GM12878 (cell line): ENCODE measurements around the gene TNKS1BP1. TPM values are rescaled to one million over a fixed set of nuclear protein-coding genes. Genes with fewer than 3 reads are reported as not detected.

Experiments used
- ATAC-seq: fragments of 200-7000 bp; cut with Tn5 transposase; 3 replicates; pipeline ENCODE4 v1.9.1; 2020; ENCODE audit warnings: mild to moderate bottlenecking, moderate library complexity
- BruUV-seq: library from RNA; stranded (reverse); fragments of 400-500 nt; replicated peaks from 2 replicates; lab custom pipeline; 2021; lab: Mats Ljungman, UMichigan
- CTCF ChIA-PET: fragments of 300-600 bp; sonication (Branson Sonifier 250); formaldehyde crosslinking; extraction: SDS; loops from one replicate; lab custom pipeline; 2021; ENCODE audit warnings: inconsistent platforms; lab: Yijun Ruan, JAX
- POLR2A ChIA-PET: fragments of 350-600 bp; formaldehyde crosslinking; extraction: SDS; loops from one replicate; lab custom pipeline; 2021; ENCODE audit warnings: inconsistent platforms; lab: Charles Lee
- RAD21 ChIA-PET: fragments of 300-600 bp; sonication (Branson Sonifier 250); formaldehyde crosslinking; loops from one replicate; lab custom pipeline; 2023; ENCODE audit warnings: antibody characterized with exemption; ENCODE audit not compliant: unreplicated experiment; lab: Charles Lee
- SMC1A ChIA-PET: fragments of 300-600 bp; sonication (Branson Sonifier 250); formaldehyde crosslinking; loops from one replicate; lab custom pipeline; 2023; ENCODE audit not compliant: unreplicated experiment, uncharacterized antibody; lab: Charles Lee
- DNase-seq: peaks from one replicate; pipeline ENCODE4 v3.0.0-alpha.2; 2011; ENCODE audit warnings: low read depth, low spot score
- FAIRE-seq: peaks from 3 replicates; lab custom pipeline; 2011; peaks lifted over from hg19 to GRCh38; lab: Jason Lieb, UNC
- H2AFZ ChIP-seq: 2 replicates; pipeline ENCODE4 v1.6.0; 2011; ENCODE audit warnings: low read depth, low read length, control low read depth; ENCODE audit not compliant: control insufficient read depth
- H3K27ac ChIP-seq: 2 replicates; pipeline ENCODE4 v1.5.1; 2011; ENCODE audit warnings: control low read depth; ENCODE audit not compliant: control insufficient read depth, insufficient read depth
- H3K27me3 ChIP-seq, 2 experiments: replicated peaks in 1 of 2; 2 replicates each; pipeline versions ENCODE4 v1.6.0 to v1.6.1; 2011; ENCODE audit warnings: low read length in 1 of 2; ENCODE audit not compliant: control insufficient read depth in 2 of 2, insufficient read depth in 2 of 2
- H3K36me3 ChIP-seq, 2 experiments: 2 replicates each; pipeline ENCODE4 v1.5.1; 2011; ENCODE audit warnings: low read length in 1 of 2; ENCODE audit not compliant: control insufficient read depth in 2 of 2, insufficient read depth in 2 of 2
- H3K4me1 ChIP-seq: 2 replicates; pipeline ENCODE4 v1.6.1; 2011; ENCODE audit warnings: mild to moderate bottlenecking, low read length, moderate library complexity, mixed read lengths; ENCODE audit not compliant: control insufficient read depth, insufficient read depth
- H3K4me2 ChIP-seq: 2 replicates; pipeline ENCODE4 v1.6.0; 2011; ENCODE audit warnings: control low read depth; ENCODE audit not compliant: control insufficient read depth, insufficient read depth
- H3K4me3 ChIP-seq: fragments of 200-600 bp; sonication (generic); 2 replicates; pipeline ENCODE4 v1.5.1; 2016
- H3K79me2 ChIP-seq: 2 replicates; pipeline ENCODE4 v1.6.0; 2011; ENCODE audit warnings: low read length; ENCODE audit not compliant: control insufficient read depth, insufficient read depth
- H3K9ac ChIP-seq: 2 replicates; pipeline ENCODE4 v1.8.0; 2011; ENCODE audit warnings: low read length, control low read depth, mixed read lengths; ENCODE audit not compliant: control insufficient read depth, insufficient read depth
- H3K9me3 ChIP-seq: replicated peaks from 3 replicates; pipeline ENCODE4 v1.5.1; 2011; ENCODE audit warnings: mild to moderate bottlenecking, low read length; ENCODE audit not compliant: control insufficient read depth, insufficient read depth
- H4K20me1 ChIP-seq: 2 replicates; pipeline ENCODE4 v1.6.0; 2011; ENCODE audit not compliant: control insufficient read depth, insufficient read depth
- CEBPZ ChIP-seq: fragments of 150-350 bp; IDR thresholded peaks from 2 replicates; pipeline ENCODE4 v1.6.1; 2016; ENCODE audit warnings: low read depth, low read length
- E4F1 ChIP-seq: fragments of 450-650 bp; IDR thresholded peaks from 2 replicates; pipeline ENCODE4 v1.6.1; 2018; ENCODE audit warnings: borderline replicate concordance, mild to moderate bottlenecking; ENCODE audit not compliant: partially characterized antibody
- HDAC2 ChIP-seq: fragments of 200-600 bp; sonication (generic); IDR thresholded peaks from 2 replicates; pipeline ENCODE4 v1.6.1; 2017
- NFIC ChIP-seq: IDR thresholded peaks from 2 replicates; pipeline ENCODE4 v1.6.1; 2012; ENCODE audit warnings: low read depth, mild to moderate bottlenecking, inconsistent platforms, low read length, moderate library complexity
- NR2C2 ChIP-seq: IDR thresholded peaks from 2 replicates; pipeline ENCODE4 v1.6.1; 2011; ENCODE audit warnings: borderline replicate concordance, low read depth; ENCODE audit not compliant: control insufficient read depth, insufficient read length
- PBX3 ChIP-seq: IDR thresholded peaks from 2 replicates; pipeline ENCODE4 v1.6.1; 2011; ENCODE audit warnings: mild to moderate bottlenecking, low read depth, low read length, moderate library complexity; ENCODE audit not compliant: insufficient replicate concordance
- REST ChIP-seq: IDR thresholded peaks from 2 replicates; pipeline ENCODE4 v1.6.1; 2012; ENCODE audit warnings: mild to moderate bottlenecking, low read depth, low read length
- WGBS: methylation state at CpG from one replicate; pipeline ENCODE4 v1.1.6; 2016; ENCODE audit warnings: low lambda C conversion rate; ENCODE audit not compliant: insufficient replicate concordance, insufficient coverage; ENCODE audit errors: missing lambda C conversion rate; 5-methylcytosine and 5-hydroxymethylcytosine counted together
- in situ Hi-C: fragments of 300-500 bp; cut with MboI; formaldehyde crosslinking; loops from 9 replicates; pipeline ENCODE4 v1.14.3; 2018; ENCODE audit warnings: mixed read lengths
- intact Hi-C: fragments of 100-400 bp; cut with micrococcal nuclease; formaldehyde crosslinking; loops from one replicate; pipeline ENCODE4 v1.14.2; 2022; ENCODE audit not compliant: unreplicated experiment
- polyA plus RNA-seq, 11 experiments: library from polyadenylated mRNA; depleted of rRNA in 4 of 11; unstranded in 6 of 11; stranded (reverse) in 5 of 11; fragments of >200 nt; fragmentation: Nextera tagmentation in 4 of 11; fragmentation: Illumina TruSeq in 1 of 11; extraction: Ambion mirVana in 4 of 11; extraction: Trizol in 1 of 11; gene quantifications; 1 replicate in 1 of 11; 2 replicates in 10 of 11; pipeline versions ENCODE4 v1.2.1 to v1.2.3, GENCODE V29; 2011 to 2016; ENCODE audit warnings: inconsistent platforms in 2 of 11, missing spikeins in 2 of 11, low read depth in 1 of 11
- total RNA-seq, 4 experiments: library from RNA; depleted of rRNA in 3 of 4; stranded (reverse); fragments of >200 nt in 3 of 4; fragmentation: Illumina TruSeq in 1 of 4; extraction: Trizol in 1 of 4; gene quantifications; 2 replicates each; pipeline versions ENCODE4 v1.2.1 to v1.2.3, GENCODE V29; 2013 to 2021

TNKS1BP1 gene
- total and polyA plus RNA-seq, 10 of the 15 experiments (the other 5 are each of a cell fraction or from before 2014, with no cell fraction given), result 0.26 to 15.8 (median 4.3) TPM

GRCh38 chr11:57316017-57316416 lies 8.7 kb downstream of the TNKS1BP1 start (continued):
- no peak for TF ChIP-seq E4F1
- TF ChIP-seq NFIC, result no peak

- ChIA-PET CTCF (no interaction called here), POLR2A (interaction anchor here (0.7 kb wide), 1 partner anchor 9 kb away, joined by 3 read pairs; the partner anchor contains the start of gene TNKS1BP1), SMC1A (no interaction called here), RAD21 (interaction anchor here (0.6 kb wide), 1 partner anchor 142 kb away, joined by 4 read pairs; no protein-coding TSS in a partner anchor)
- in situ Hi-C loops (no loop called here), intact Hi-C loops (no loop called here)
- Histone ChIP-seq H3K4me1 (peaks cover 3% of the 10 kb centered on the region), H3K27me3 (no peaks in the 10 kb centered on the region), H3K4me2 (no peak overlapping the region), H3K9me3 (no peaks in the 10 kb centered on the region), H2AFZ (no peak overlapping the region), H3K79me2 (no peaks in the 10 kb centered on the region), H3K9ac (no peak overlapping the region), H3K27ac (no peak overlapping the region), H3K4me3 (no peak overlapping the region), H3K36me3 (peaks cover 1 to 2% of the 10 kb centered on the region in 2 experiments; a peak in 2 of 4 replicates), H4K20me1 (no peaks in the 10 kb centered on the region)
- FAIRE-seq, result no peak
- WGBS, result 47% methylated on average over 8 of the region's 8 CpGs
- DNase-seq, result no peak
- TF ChIP-seq NFIC, result no peak
- no peak for TF ChIP-seq HDAC2
- no peak for TF ChIP-seq NR2C2
- no peak for TF ChIP-seq PBX3
- TF ChIP-seq CEBPZ, result no peak
- no peak for TF ChIP-seq REST
- no TSS peak for BruUV-seq
- no peak for ATAC-seq
Observed at GRCh38 chr11:57315491-57315890, 9.3 kb downstream of the TNKS1BP1 start.
